Mesodermal cell (in vitro differentiated cells): Measurements from ENCODE around the gene FOSB.

ENCODE experiments used
- H3K27ac ChIP-seq: 2 replicates; pipeline ENCODE4 v1.7.0; 2013; ENCODE audit warnings: mild to moderate bottlenecking, low read depth, low read length, moderate library complexity; ENCODE audit not compliant: severe bottlenecking
- H3K36me3 ChIP-seq: 2 replicates; pipeline ENCODE4 v1.7.1; 2013; ENCODE audit warnings: mild to moderate bottlenecking, low read length, moderate library complexity; ENCODE audit not compliant: control insufficient read depth, insufficient read depth
- H3K4me1 ChIP-seq: one replicate; pipeline ENCODE4 v1.7.1; 2013; ENCODE audit warnings: mild to moderate bottlenecking, low read length; ENCODE audit not compliant: insufficient read depth, control insufficient read depth, poor library complexity, severe bottlenecking
- H3K4me3 ChIP-seq: 2 replicates; pipeline ENCODE4 v1.7.0; 2013; ENCODE audit warnings: low read length, control low read depth, mild to moderate bottlenecking; ENCODE audit not compliant: insufficient read depth, poor library complexity, severe bottlenecking; ENCODE audit errors: extremely low read depth
- H3K9me3 ChIP-seq: 2 replicates; pipeline ENCODE4 v1.7.1; 2013; ENCODE audit warnings: mild to moderate bottlenecking, low read length, moderate library complexity; ENCODE audit not compliant: control insufficient read depth
- WGBS, 2 experiments: methylation state at CpG; one replicate each; pipeline ENCODE4 v1.1.5; 2013; ENCODE audit warnings: missing lambda C conversion rate in 2 of 2; ENCODE audit not compliant: insufficient coverage in 2 of 2; 5-methylcytosine and 5-hydroxymethylcytosine counted together

Gene FOSB

GRCh38 chr19:45488708-45489107, 20.9 kb downstream of the FOSB start:
- peaks cover 18% of the 10 kb centered on the region for H3K36me3 ChIP-seq
- WGBS, 2 experiments, result 92 to 95% methylated on average over 12 to 13 of the region's 15 CpGs

GRCh38 chr19:45489216-45489855, 21.5 kb downstream of the FOSB start:
- H3K4me3 ChIP-seq, result no peak overlapping the region
- no peaks in the 10 kb centered on the region for H3K4me1 ChIP-seq
- 93 to 96% methylated on average over 17 of the region's 20 CpGs for WGBS, 2 experiments
- no peaks in the 10 kb centered on the region for H3K9me3 ChIP-seq
- H3K27ac ChIP-seq, result no peak overlapping the region
- peaks cover 21% of the 10 kb centered on the region for H3K36me3 ChIP-seq

More at GRCh38 chr19:45488708-45489107, 20.9 kb downstream of the FOSB start:
- H3K4me3 ChIP-seq, result no peak overlapping the region
- no peak overlapping the region for H3K27ac ChIP-seq
- no peaks in the 10 kb centered on the region for H3K9me3 ChIP-seq
- no peaks in the 10 kb centered on the region for H3K4me1 ChIP-seq

GRCh38 chr19:45492137-45492626, 24.4 kb downstream of the FOSB start:
- WGBS, 2 experiments, result 97% methylated on average over 3 of the region's 5 CpGs
- Histone ChIP-seq H3K36me3 (peaks cover 33% of the 10 kb centered on the region), H3K4me1 (no peaks in the 10 kb centered on the region), H3K27ac (no peak overlapping the region), H3K4me3 (peak overlapping the region; percentile 57), H3K9me3 (no peaks in the 10 kb centered on the region)

GRCh38 chr19:45492627-45493470, 25.1 kb downstream of the FOSB start:
- 6 to 7% methylated on average over 12 to 16 of the region's 32 CpGs for WGBS, 2 experiments
- Histone ChIP-seq H3K9me3 (no peaks in the 10 kb centered on the region), H3K36me3 (peaks cover 33% of the 10 kb centered on the region), H3K27ac (peak overlapping the region; percentile 80), H3K4me3 (peak overlapping the region; percentile 57), H3K4me1 (no peaks in the 10 kb centered on the region)

- 94 to 97% methylated on average over 21 to 34 of the region's 39 CpGs for WGBS, 2 experiments
- H3K36me3 ChIP-seq, result peaks cover 25% of the 10 kb centered on the region
- H3K4me3 ChIP-seq, result no peak overlapping the region
- H3K27ac ChIP-seq, result no peak overlapping the region
- peaks cover 4% of the 10 kb centered on the region for H3K4me1 ChIP-seq
- H3K9me3 ChIP-seq, result no peaks in the 10 kb centered on the region
These were observed 26.6 kb downstream of the FOSB start for GRCh38 chr19:45494261-45494916.

- 96 to 100% methylated on average over 2 to 3 of the region's 5 CpGs for WGBS, 2 experiments
- Histone ChIP-seq H3K27ac (no peak overlapping the region), H3K36me3 (peaks cover 25% of the 10 kb centered on the region), H3K4me3 (no peak overlapping the region), H3K9me3 (no peaks in the 10 kb centered on the region), H3K4me1 (peaks cover 4% of the 10 kb centered on the region)
These were observed 27.4 kb downstream of the FOSB start for GRCh38 chr19:45495178-45495577.

GRCh38 chr19:45496349-45496953, 28.7 kb downstream of the FOSB start:
- H3K27ac ChIP-seq, result peak overlapping the region; percentile 57
- no peaks in the 10 kb centered on the region for H3K9me3 ChIP-seq
- WGBS, 2 experiments, result 1 to 2% methylated on average over 13 to 35 of the region's 54 CpGs

GRCh38 chr19:45497791-45498190, 30.0 kb downstream of the FOSB start:
- Histone ChIP-seq H3K4me3 (no peak overlapping the region), H3K27ac (no peak overlapping the region), H3K4me1 (peaks cover 4% of the 10 kb centered on the region), H3K36me3 (peaks cover 19% of the 10 kb centered on the region), H3K9me3 (no peaks in the 10 kb centered on the region)
- WGBS, 2 experiments, result 39 to 47% methylated on average over 15 to 16 of the region's 16 CpGs

More at GRCh38 chr19:45496349-45496953, 28.7 kb downstream of the FOSB start:
- H3K4me3 ChIP-seq, result peak overlapping the region; percentile 72
- peaks cover 25% of the 10 kb centered on the region for H3K36me3 ChIP-seq
- H3K4me1 ChIP-seq, result peaks cover 4% of the 10 kb centered on the region

GRCh38 chr19:45498411-45499195, 30.8 kb downstream of the FOSB start, which contains the start of gene PPM1N:
Gene PPM1N (plus strand): TSS chr19:45498443. CDS start chr19:45498473, 30 bp downstream.
- WGBS, 2 experiments, result 3 to 6% methylated on average over 72 to 85 of the region's 89 CpGs
- Histone ChIP-seq H3K4me3 (peak within 1 kb of the TSS; percentile 31), H3K9me3 (no peaks in the 10 kb centered on the region)

More at GRCh38 chr19:45498411-45499195, 30.8 kb downstream of the FOSB start, which contains the start of gene PPM1N:
- Histone ChIP-seq H3K36me3 (peaks cover 19% of the 10 kb centered on the region), H3K4me1 (peaks cover 4% of the 10 kb centered on the region), H3K27ac (peak within 1 kb of the TSS; percentile 10)
